MM.1S (cell line): ENCODE data around the gene PCGF3.

Experiments used
- DNase-seq: peaks from one replicate; pipeline ENCODE4 v3.0.0-alpha.2; 2015
- H2AFZ ChIP-seq: fragments of 300-600 bp; sonication (generic); 2 replicates; pipeline ENCODE4 v1.6.0; 2016; ENCODE audit warnings: antibody characterized with exemption, low read length
- H3F3A ChIP-seq: fragments of 300-600 bp; sonication (generic); 2 replicates; pipeline ENCODE4 v1.6.1; 2016; ENCODE audit warnings: mild to moderate bottlenecking, antibody characterized with exemption, low read length, moderate library complexity, mixed read lengths; ENCODE audit not compliant: insufficient read depth
- H3K27ac ChIP-seq: fragments of 300-600 bp; sonication (generic); 2 replicates; pipeline ENCODE4 v1.5.1; 2016; ENCODE audit warnings: mild to moderate bottlenecking, low read length
- H3K27me3 ChIP-seq: fragments of 300-600 bp; sonication (generic); replicated peaks from 2 replicates; pipeline ENCODE4 v1.6.0; 2016; ENCODE audit warnings: low read length; ENCODE audit not compliant: insufficient read depth
- H3K36me3 ChIP-seq: fragments of 300-600 bp; sonication (generic); replicated peaks from 2 replicates; pipeline ENCODE4 v1.6.1; 2016; ENCODE audit warnings: mild to moderate bottlenecking, low read length, mixed read lengths; ENCODE audit not compliant: insufficient read depth
- H3K4me1 ChIP-seq: fragments of 300-600 bp; sonication (generic); 2 replicates; pipeline ENCODE4 v1.6.1; 2016; ENCODE audit warnings: low read length, mixed read lengths
- H3K4me2 ChIP-seq: fragments of 300-600 bp; sonication (generic); 2 replicates; pipeline ENCODE4 v1.6.0; 2016; ENCODE audit warnings: low read depth, low read length
- H3K4me3 ChIP-seq: fragments of 300-600 bp; sonication (generic); 2 replicates; pipeline ENCODE4 v1.5.1; 2016; ENCODE audit warnings: low read length, mixed read lengths
- H3K79me2 ChIP-seq: fragments of 300-600 bp; sonication (generic); 2 replicates; pipeline ENCODE4 v1.6.1; 2016; ENCODE audit warnings: mixed run types, low read length, mixed read lengths
- H3K9ac ChIP-seq: fragments of 300-600 bp; sonication (generic); 2 replicates; pipeline ENCODE4 v1.6.1; 2016; ENCODE audit warnings: low read length, mixed read lengths
- H3K9me2 ChIP-seq: fragments of 300-600 bp; sonication (generic); replicated peaks from 2 replicates; pipeline ENCODE4 v1.6.1; 2016; ENCODE audit warnings: mild to moderate bottlenecking, low read length, mixed read lengths; ENCODE audit not compliant: insufficient read depth
- H3K9me3 ChIP-seq: fragments of 300-600 bp; sonication (generic); replicated peaks from 2 replicates; pipeline ENCODE4 v1.6.1; 2016; ENCODE audit warnings: mild to moderate bottlenecking, low read length, mixed read lengths; ENCODE audit not compliant: insufficient read depth
- H4K20me1 ChIP-seq: fragments of 300-600 bp; sonication (generic); 2 replicates; pipeline ENCODE4 v1.6.1; 2016; ENCODE audit warnings: mild to moderate bottlenecking, low read length, moderate library complexity, mixed read lengths; ENCODE audit not compliant: insufficient read depth
- EZH2 ChIP-seq: fragments of 300-600 bp; sonication (generic); optimal IDR thresholded peaks from 2 replicates; pipeline ENCODE3; 2017; ENCODE audit warnings: low read depth, mild to moderate bottlenecking, antibody characterized with exemption, low read length, mixed read lengths
- EZH2phosphoT487 ChIP-seq: fragments of 300-600 bp; sonication (generic); IDR thresholded peaks from 2 replicates; pipeline ENCODE4 v1.6.1; 2018; ENCODE audit warnings: antibody characterized with exemption, low read length
- TF ChIP-seq, protein P1 (sequence below): fragments of 300-600 bp; sonication (generic); IDR thresholded peaks from 2 replicates; pipeline ENCODE4 v1.5.1; 2016; ENCODE audit warnings: antibody characterized with exemption, low read length, mixed read lengths

The PCGF3 gene

DNA sequence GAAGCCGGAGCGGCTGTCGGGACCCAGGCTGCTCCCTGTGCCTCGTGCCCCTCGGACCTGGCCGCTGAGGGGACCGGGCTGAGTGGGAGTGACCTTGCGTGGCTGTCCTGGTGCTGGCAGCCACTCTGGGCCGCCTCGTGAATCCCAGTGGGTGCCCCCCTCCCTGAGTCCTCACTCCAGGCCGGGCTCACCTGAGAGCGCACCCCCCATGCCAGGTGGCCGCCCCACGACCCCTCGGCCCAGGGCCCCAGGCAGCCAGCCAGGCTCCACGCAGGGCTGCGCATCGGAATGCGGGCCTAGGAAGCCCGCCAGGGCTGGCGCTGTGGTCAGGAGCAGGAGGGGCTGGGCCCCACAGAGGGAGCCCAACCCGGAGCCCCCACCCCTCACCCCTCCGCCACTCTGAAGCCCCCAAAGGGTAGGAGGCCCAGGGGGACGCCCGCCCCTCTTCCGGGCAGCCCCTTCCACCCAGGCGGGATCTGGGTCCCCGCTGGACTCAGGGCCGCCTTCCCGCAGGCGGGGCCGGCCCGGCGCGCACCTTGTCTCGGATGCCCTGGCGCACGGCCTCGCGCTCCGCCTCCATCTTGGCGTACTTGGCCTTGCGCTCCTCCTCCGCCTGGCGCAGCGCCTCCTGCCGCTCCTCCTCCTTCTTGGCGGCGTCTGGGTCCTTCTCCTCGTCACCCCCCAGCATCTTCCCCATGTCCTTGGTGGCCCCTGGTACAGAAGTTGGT is 86.4 kb downstream of the PCGF3 start:
- H3K4me2 ChIP-seq: no peak overlapping the region
- no peaks in the 10 kb centered on the region for H3K9me2 ChIP-seq
- no peak for TF ChIP-seq EZH2phosphoT487
- no peak for TF ChIP-seq EZH2
- TF ChIP-seq, protein P1, sequence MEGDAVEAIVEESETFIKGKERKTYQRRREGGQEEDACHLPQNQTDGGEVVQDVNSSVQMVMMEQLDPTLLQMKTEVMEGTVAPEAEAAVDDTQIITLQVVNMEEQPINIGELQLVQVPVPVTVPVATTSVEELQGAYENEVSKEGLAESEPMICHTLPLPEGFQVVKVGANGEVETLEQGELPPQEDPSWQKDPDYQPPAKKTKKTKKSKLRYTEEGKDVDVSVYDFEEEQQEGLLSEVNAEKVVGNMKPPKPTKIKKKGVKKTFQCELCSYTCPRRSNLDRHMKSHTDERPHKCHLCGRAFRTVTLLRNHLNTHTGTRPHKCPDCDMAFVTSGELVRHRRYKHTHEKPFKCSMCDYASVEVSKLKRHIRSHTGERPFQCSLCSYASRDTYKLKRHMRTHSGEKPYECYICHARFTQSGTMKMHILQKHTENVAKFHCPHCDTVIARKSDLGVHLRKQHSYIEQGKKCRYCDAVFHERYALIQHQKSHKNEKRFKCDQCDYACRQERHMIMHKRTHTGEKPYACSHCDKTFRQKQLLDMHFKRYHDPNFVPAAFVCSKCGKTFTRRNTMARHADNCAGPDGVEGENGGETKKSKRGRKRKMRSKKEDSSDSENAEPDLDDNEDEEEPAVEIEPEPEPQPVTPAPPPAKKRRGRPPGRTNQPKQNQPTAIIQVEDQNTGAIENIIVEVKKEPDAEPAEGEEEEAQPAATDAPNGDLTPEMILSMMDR: no peak
- no peaks in the 10 kb centered on the region for H3F3A ChIP-seq
- no peak overlapping the region for H3K9ac ChIP-seq
- no peak overlapping the region for H2AFZ ChIP-seq
- no peaks in the 10 kb centered on the region for H3K79me2 ChIP-seq
- H3K27ac ChIP-seq: no peak overlapping the region
- no peaks in the 10 kb centered on the region for H3K4me1 ChIP-seq
- H4K20me1 ChIP-seq: no peaks in the 10 kb centered on the region
- H3K27me3 ChIP-seq: no peaks in the 10 kb centered on the region
- no peaks in the 10 kb centered on the region for H3K9me3 ChIP-seq
- no peak for DNase-seq
- no peak overlapping the region for H3K4me3 ChIP-seq
- no peaks in the 10 kb centered on the region for H3K36me3 ChIP-seq

DNA sequence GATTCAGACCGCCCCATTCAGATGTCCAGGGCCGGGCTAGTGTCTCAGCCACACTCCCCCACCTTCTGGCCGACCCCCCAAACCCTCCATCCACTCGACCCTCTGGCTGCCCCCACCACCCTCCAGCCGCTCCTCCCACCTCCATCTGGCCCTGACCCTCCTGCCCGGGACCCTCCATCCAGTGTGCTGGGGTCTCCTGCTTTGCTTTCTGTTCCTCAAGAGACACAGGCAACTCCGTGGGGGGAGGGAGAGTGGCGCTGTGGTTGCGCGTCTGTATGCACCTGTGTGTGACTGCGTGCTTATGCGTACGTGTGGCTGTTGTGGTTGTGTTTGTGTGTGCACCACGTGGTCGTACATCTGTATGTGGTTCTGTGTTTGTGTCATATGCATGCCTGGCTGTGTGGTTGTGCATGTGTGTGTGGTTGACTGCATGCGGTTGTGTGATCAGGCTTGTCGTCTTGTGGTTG is 87.0 kb downstream of the PCGF3 start:
- Histone ChIP-seq H3K27me3 (no peaks in the 10 kb centered on the region), H3F3A (no peaks in the 10 kb centered on the region), H4K20me1 (no peaks in the 10 kb centered on the region), H3K79me2 (no peaks in the 10 kb centered on the region), H3K4me1 (no peaks in the 10 kb centered on the region), H2AFZ (no peak overlapping the region), H3K9ac (no peak overlapping the region), H3K27ac (no peak overlapping the region), H3K36me3 (no peaks in the 10 kb centered on the region), H3K4me3 (no peak overlapping the region), H3K9me3 (no peaks in the 10 kb centered on the region), H3K4me2 (no peak overlapping the region), H3K9me2 (no peaks in the 10 kb centered on the region)
- TF ChIP-seq EZH2phosphoT487: no peak
- TF ChIP-seq, protein P1: no peak
- DNase-seq: no peak

DNA sequence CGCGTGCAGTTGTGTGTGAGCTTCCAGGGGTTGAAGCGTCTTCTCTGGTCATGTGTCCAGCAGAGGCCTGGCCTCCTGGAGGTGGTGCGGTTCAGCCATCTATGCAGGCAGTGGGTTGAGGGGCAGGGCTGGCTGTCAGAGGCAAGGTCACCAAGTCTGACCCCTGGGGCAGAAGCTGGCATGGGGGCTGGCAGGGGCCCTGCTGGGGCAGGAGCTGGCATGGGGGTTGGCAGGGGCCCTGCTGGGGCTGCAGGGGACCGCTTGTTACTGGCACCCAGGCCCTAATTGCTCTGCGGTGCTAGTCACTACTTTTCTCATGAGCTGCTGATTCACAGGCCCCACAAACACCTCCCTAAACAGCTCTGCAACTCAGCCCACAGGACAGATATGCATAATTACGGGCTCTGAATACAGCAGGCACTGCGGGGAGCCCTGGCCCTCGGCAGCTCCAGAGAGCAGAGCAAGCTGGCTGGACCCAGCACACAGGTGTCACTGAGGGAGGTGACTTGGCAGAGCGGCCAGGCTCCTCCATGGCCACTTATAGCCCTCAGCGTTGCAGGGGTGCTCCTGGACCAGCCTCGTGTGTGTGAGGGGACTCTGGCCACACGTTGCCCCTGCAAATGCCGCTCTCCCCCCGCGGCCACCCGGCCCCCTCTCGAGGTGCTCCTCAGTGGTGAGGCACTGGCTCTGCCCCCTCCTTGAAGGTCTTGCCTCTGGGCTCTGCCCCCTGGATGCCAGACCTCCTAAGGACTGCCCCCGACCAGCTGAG is 87.6 kb downstream of the PCGF3 start:
- Histone ChIP-seq H3K27ac (no peak overlapping the region), H3K4me1 (no peaks in the 10 kb centered on the region), H3F3A (no peaks in the 10 kb centered on the region), H3K4me2 (no peak overlapping the region), H3K79me2 (no peaks in the 10 kb centered on the region), H2AFZ (no peak overlapping the region), H4K20me1 (no peaks in the 10 kb centered on the region), H3K4me3 (no peak overlapping the region), H3K9me2 (no peaks in the 10 kb centered on the region), H3K9ac (no peak overlapping the region), H3K9me3 (no peaks in the 10 kb centered on the region), H3K27me3 (no peaks in the 10 kb centered on the region), H3K36me3 (no peaks in the 10 kb centered on the region)
- TF ChIP-seq EZH2phosphoT487: no peak
- TF ChIP-seq EZH2: no peak
- TF ChIP-seq, protein P1: no peak
- DNase-seq: no peak
